OCI-LY7 (cell line): ENCODE data around the gene TBRG4. TPM values are rescaled to one million over a fixed set of nuclear protein-coding genes. Genes with fewer than 3 reads are reported as not detected.

Source experiments
- BruUV-seq: library from RNA; stranded (reverse); fragments of 400-500 nt; replicated peaks from 2 replicates; lab custom pipeline; 2021; lab: Mats Ljungman, UMichigan
- CTCF ChIA-PET: fragments of 300-600 bp; sonication (Branson Sonifier 250); formaldehyde crosslinking; loops from one replicate; lab custom pipeline; 2022; ENCODE audit warnings: antibody characterized with exemption; ENCODE audit not compliant: unreplicated experiment; lab: Charles Lee
- POLR2A ChIA-PET: fragments of 300-600 bp; sonication (Branson Sonifier 250); formaldehyde crosslinking; loops from one replicate; lab custom pipeline; 2022; ENCODE audit warnings: antibody characterized with exemption; lab: Charles Lee
- DNase-seq: peaks from one replicate; pipeline ENCODE4 v3.0.0-alpha.2; 2015; ENCODE audit warnings: low spot score
- H2AFZ ChIP-seq: fragments of 200-600 bp; sonication (generic), shearing (Covaris generic); 2 replicates; pipeline ENCODE4 v1.6.1; 2014; ENCODE audit warnings: mild to moderate bottlenecking, antibody characterized with exemption, low read length, moderate library complexity
- H3K27ac ChIP-seq: fragments of 200-600 bp; sonication (generic); 2 replicates; pipeline ENCODE4 v1.5.1; 2014; ENCODE audit warnings: mixed run types, low read depth, mild to moderate bottlenecking, moderate library complexity, low read length, inconsistent platforms; ENCODE audit not compliant: poor library complexity, severe bottlenecking
- H3K36me3 ChIP-seq: fragments of 200-600 bp; sonication (generic); 2 replicates; pipeline ENCODE4 v1.6.1; 2014; ENCODE audit warnings: mild to moderate bottlenecking, antibody characterized with exemption, low read length, moderate library complexity, mixed read lengths; ENCODE audit not compliant: insufficient read depth
- H3K4me1 ChIP-seq: fragments of 200-600 bp; sonication (generic); 2 replicates; pipeline ENCODE4 v1.5.1; 2014; ENCODE audit warnings: mild to moderate bottlenecking, low read length; ENCODE audit not compliant: insufficient read depth, poor library complexity, severe bottlenecking
- H3K4me2 ChIP-seq: fragments of 200-600 bp; sonication (generic); 2 replicates; pipeline ENCODE4 v1.6.1; 2014; ENCODE audit warnings: mild to moderate bottlenecking, low read length
- H3K4me3 ChIP-seq: fragments of 200-600 bp; sonication (generic); 2 replicates; pipeline ENCODE4 v1.5.1; 2014; ENCODE audit warnings: mild to moderate bottlenecking, low read depth, low read length; ENCODE audit not compliant: poor library complexity, severe bottlenecking
- H3K79me2 ChIP-seq: fragments of 200-600 bp; sonication (generic); 2 replicates; pipeline ENCODE4 v1.6.1; 2016; ENCODE audit warnings: low read depth, mild to moderate bottlenecking, low read length, moderate library complexity, mixed read lengths; ENCODE audit not compliant: insufficient read depth
- H3K9me2 ChIP-seq: fragments of 200-600 bp; sonication (generic); 2 replicates; pipeline ENCODE4 v1.6.1; 2016; ENCODE audit warnings: mild to moderate bottlenecking, low read length, mixed read lengths; ENCODE audit not compliant: insufficient read depth
- H3K9me3 ChIP-seq: fragments of 200-600 bp; sonication (generic); 2 replicates; pipeline ENCODE4 v1.6.1; 2014; ENCODE audit warnings: mild to moderate bottlenecking, mixed run types, low read length, mixed read lengths
- H4K20me1 ChIP-seq: fragments of 200-600 bp; sonication (generic); 2 replicates; pipeline ENCODE4 v1.6.1; 2014; ENCODE audit warnings: mild to moderate bottlenecking, antibody characterized with exemption, low read length, moderate library complexity, mixed read lengths; ENCODE audit not compliant: insufficient read depth
- CTCF ChIP-seq: fragments of 200-600 bp; sonication (generic); conservative IDR thresholded peaks from 2 replicates; pipeline ENCODE4 v1.5.1; 2014; ENCODE audit warnings: mild to moderate bottlenecking, antibody characterized with exemption, low read length, moderate library complexity, mixed read lengths
- EZH2phosphoT487 ChIP-seq: fragments of 200-600 bp; sonication (generic); IDR thresholded peaks from 2 replicates; pipeline ENCODE4 v1.6.1; 2018; ENCODE audit warnings: low read depth, borderline replicate concordance, mild to moderate bottlenecking, mixed run types, antibody characterized with exemption, low read length, moderate library complexity, mixed read lengths
- intact Hi-C: fragments of 100-400 bp; cut with micrococcal nuclease; formaldehyde crosslinking; loops from one replicate; pipeline ENCODE4 v1.10.0; 2022; ENCODE audit not compliant: unreplicated experiment
- total RNA-seq, 2 experiments: library from RNA; depleted of rRNA in 1 of 2; stranded (reverse); fragments of >200 nt in 1 of 2; shearing (Covaris generic) in 1 of 2; gene quantifications; 2 replicates each; pipeline ENCODE4 v1.2.3, GENCODE V29; 2014 to 2022

The TBRG4 gene
- total RNA-seq, 2 experiments from 2014 or later: 113 to 141 TPM

- intact Hi-C loops: no loop called here
- no peaks in the 10 kb centered on the region for H3K9me3 ChIP-seq
- no peaks in the 10 kb centered on the region for H4K20me1 ChIP-seq
- BruUV-seq: no TSS peak
- ChIA-PET CTCF (no interaction called here), POLR2A (no interaction called here)
- H3K4me2 ChIP-seq: no peak overlapping the region
- peaks cover 6% of the 10 kb centered on the region for H3K4me1 ChIP-seq
- no peak for TF ChIP-seq CTCF
- no peak for TF ChIP-seq EZH2phosphoT487
- H3K36me3 ChIP-seq: no peaks in the 10 kb centered on the region
- no peaks in the 10 kb centered on the region for H3K79me2 ChIP-seq
- H3K9me2 ChIP-seq: no peaks in the 10 kb centered on the region
- H3K27ac ChIP-seq: no peak overlapping the region
- H2AFZ ChIP-seq: no peak overlapping the region
- no peak overlapping the region for H3K4me3 ChIP-seq
- no peak for DNase-seq
Measured at GRCh38 chr7:45125193-45125904, 13.9 kb upstream of the TBRG4 start.

GRCh38 chr7:45123913-45124710, 12.6 kb upstream of the TBRG4 start:
- POLR2A ChIA-PET: interaction anchor here (0.6 to 2.2 kb wide), 5 partner anchors 10 to 370 kb away, joined by 3 to 7 read pairs (median 3); partner anchors contain the start of gene TBRG4
- Histone ChIP-seq H2AFZ (peak overlapping the region; percentile 59), H3K9me2 (no peaks in the 10 kb centered on the region), H3K9me3 (no peaks in the 10 kb centered on the region), H3K4me3 (no peak overlapping the region), H3K79me2 (no peaks in the 10 kb centered on the region), H3K4me1 (peaks cover 9% of the 10 kb centered on the region), H3K27ac (no peak overlapping the region), H3K4me2 (no peak overlapping the region), H4K20me1 (no peaks in the 10 kb centered on the region), H3K36me3 (no peaks in the 10 kb centered on the region)
- no peak for TF ChIP-seq EZH2phosphoT487
- BruUV-seq: no TSS peak
- DNase-seq: no peak
- intact Hi-C loops: no loop called here
- CTCF ChIA-PET: no interaction called here

- no peaks in the 10 kb centered on the region for H4K20me1 ChIP-seq
- H3K4me2 ChIP-seq: no peak overlapping the region
- intact Hi-C loops: no loop called here
- no peak overlapping the region for H3K27ac ChIP-seq
- TF ChIP-seq CTCF: no peak
- TF ChIP-seq EZH2phosphoT487: no peak
- ChIA-PET CTCF (no interaction called here), POLR2A (interaction anchor here (0.6 to 2.2 kb wide), 4 partner anchors 9 to 141 kb away, joined by 3 to 7 read pairs (median 3); partner anchors contain the start of gene TBRG4)
- no peak overlapping the region for H3K4me3 ChIP-seq
- no peaks in the 10 kb centered on the region for H3K79me2 ChIP-seq
- peaks cover 18% of the 10 kb centered on the region for H3K4me1 ChIP-seq
- no peaks in the 10 kb centered on the region for H3K9me3 ChIP-seq
- no peaks in the 10 kb centered on the region for H3K9me2 ChIP-seq
- H3K36me3 ChIP-seq: no peaks in the 10 kb centered on the region
- no TSS peak for BruUV-seq
- peak overlapping the region; percentile 59 for H2AFZ ChIP-seq
- DNase-seq: no peak
Measured at GRCh38 chr7:45122975-45123860, 11.7 kb upstream of the TBRG4 start.
